Endothelial cell of umbilical vein (primary cell): Measurements from ENCODE around the gene MS4A8. TPM values are rescaled to one million over a fixed set of nuclear protein-coding genes. Genes with fewer than 3 reads are reported as not detected.

Source experiments
- BruUV-seq: library from RNA; stranded (reverse); fragments of 400-500 nt; replicated peaks from 2 replicates; lab custom pipeline; 2021; lab: Mats Ljungman, UMichigan
- CTCF ChIA-PET: fragments of 300-600, 350-600 bp; sonication (Branson Sonifier 250); formaldehyde crosslinking; loops from one replicate; lab custom pipeline; 2021; ENCODE audit warnings: antibody characterized with exemption, inconsistent platforms; lab: Charles Lee
- POLR2A ChIA-PET: fragments of 300-600, 350-600 bp; sonication (Branson Sonifier 250); formaldehyde crosslinking; loops from one replicate; lab custom pipeline; 2021; ENCODE audit warnings: antibody characterized with exemption, inconsistent platforms; lab: Charles Lee
- DNase-seq: peaks from one replicate; pipeline ENCODE4 v3.0.0-alpha.2; 2011; ENCODE audit warnings: low read depth, low spot score
- FAIRE-seq: peaks from 2 replicates; lab custom pipeline; 2011; peaks lifted over from hg19 to GRCh38; lab: Jason Lieb, UNC
- H2AFZ ChIP-seq: 2 replicates; pipeline ENCODE4 v1.6.0; 2012; ENCODE audit warnings: low read depth, low read length, control low read depth, inconsistent platforms
- H3K27ac ChIP-seq: 2 replicates; pipeline ENCODE4 v1.5.1; 2011; ENCODE audit warnings: low read depth, mild to moderate bottlenecking, control low read depth, low read length, moderate library complexity; ENCODE audit not compliant: insufficient read depth
- H3K27me3 ChIP-seq, 2 experiments: 2 replicates each; pipeline versions ENCODE4 v1.6.0 to v1.6.1; 2011; ENCODE audit warnings: low read length in 2 of 2, mixed read lengths in 1 of 2; ENCODE audit not compliant: control insufficient read depth in 2 of 2, insufficient read depth in 2 of 2
- H3K36me3 ChIP-seq, 2 experiments: 2 replicates in 1 of 2; 3 replicates in 1 of 2; pipeline ENCODE4 v1.5.1; 2011; ENCODE audit warnings: low read length in 2 of 2, mild to moderate bottlenecking in 1 of 2, moderate library complexity in 1 of 2; ENCODE audit not compliant: control insufficient read depth in 2 of 2, insufficient read depth in 2 of 2; ENCODE audit errors: extremely low read depth in 1 of 2
- H3K4me1 ChIP-seq: 3 replicates; pipeline ENCODE4 v1.5.1; 2011; ENCODE audit warnings: mild to moderate bottlenecking, low read length; ENCODE audit not compliant: control insufficient read depth, insufficient read depth; ENCODE audit errors: extremely low read depth
- H3K4me2 ChIP-seq: 2 replicates; pipeline ENCODE4 v1.6.1; 2011; ENCODE audit warnings: low read length, control low read depth, mixed read lengths; ENCODE audit not compliant: insufficient read depth
- H3K4me3 ChIP-seq, 3 experiments: fragments of 200-600 bp in 1 of 3; sonication (generic), shearing (Covaris generic) in 1 of 3; replicated peaks in 1 of 3; 2 replicates each; pipeline ENCODE4 v1.5.1; 2011 to 2016; ENCODE audit warnings: control low read depth in 3 of 3, low read length in 3 of 3, mild to moderate bottlenecking in 2 of 3, inconsistent platforms in 1 of 3, low read depth in 1 of 3, moderate library complexity in 1 of 3; ENCODE audit not compliant: insufficient read depth in 1 of 3
- H3K79me2 ChIP-seq: 2 replicates; pipeline ENCODE4 v1.6.0; 2012; ENCODE audit warnings: low read length, inconsistent platforms; ENCODE audit not compliant: control insufficient read depth, insufficient read depth
- H3K9ac ChIP-seq: replicated peaks from 2 replicates; pipeline ENCODE3; 2011; ENCODE audit warnings: low read length, control low read depth; ENCODE audit not compliant: insufficient read depth; ENCODE audit errors: extremely low read depth
- H3K9me1 ChIP-seq: replicated peaks from 3 replicates; pipeline ENCODE4 v1.6.0; 2011; ENCODE audit warnings: mild to moderate bottlenecking, low read length; ENCODE audit not compliant: control insufficient read depth, insufficient read depth; ENCODE audit errors: extremely low read depth
- H3K9me3 ChIP-seq: replicated peaks from 2 replicates; pipeline ENCODE4 v1.5.1; 2012; ENCODE audit warnings: low read length, inconsistent platforms; ENCODE audit not compliant: control insufficient read depth, insufficient read depth
- H4K20me1 ChIP-seq: replicated peaks from 2 replicates; pipeline ENCODE3; 2011; ENCODE audit warnings: mild to moderate bottlenecking, low read length; ENCODE audit not compliant: control insufficient read depth, insufficient read depth; ENCODE audit errors: extremely low read depth
- EZH2 ChIP-seq: IDR thresholded peaks from 2 replicates; pipeline ENCODE4 v1.6.1; 2012; ENCODE audit warnings: borderline replicate concordance, low read depth, mild to moderate bottlenecking, moderate library complexity, low read length, inconsistent platforms; ENCODE audit not compliant: severe bottlenecking
- FOS ChIP-seq: IDR thresholded peaks from 2 replicates; pipeline ENCODE4 v1.6.1; 2011; ENCODE audit warnings: mild to moderate bottlenecking, low read length, moderate library complexity, borderline replicate concordance; ENCODE audit not compliant: insufficient read depth
- GATA2 ChIP-seq: IDR thresholded peaks from 2 replicates; pipeline ENCODE4 v1.7.0; 2011; ENCODE audit warnings: low read depth, mild to moderate bottlenecking, moderate library complexity, mixed read lengths, low read length; ENCODE audit not compliant: insufficient read length, insufficient read depth
- JUN ChIP-seq: IDR thresholded peaks from 2 replicates; pipeline ENCODE4 v1.6.1; 2011; ENCODE audit warnings: borderline replicate concordance, low read depth; ENCODE audit not compliant: insufficient read length, insufficient read depth
- MYC ChIP-seq: IDR thresholded peaks from one replicate; pipeline ENCODE4 v1.6.1; 2011; ENCODE audit warnings: mild to moderate bottlenecking, low read depth, low read length
- POLR2A ChIP-seq: IDR thresholded peaks from 2 replicates; pipeline ENCODE4 v1.6.1; 2012; ENCODE audit warnings: low read depth, mild to moderate bottlenecking, control low read depth, low read length
- POLR2AphosphoS5 ChIP-seq: IDR thresholded peaks from 2 replicates; pipeline ENCODE4 v1.6.1; 2012; ENCODE audit warnings: low read depth, mild to moderate bottlenecking, control low read depth, low read length, moderate library complexity; ENCODE audit not compliant: insufficient read depth
- dilution Hi-C: fragments of 300-500 bp; cut with MboI; formaldehyde crosslinking; loops from one replicate; pipeline ENCODE4 v1.15.0; 2019; ENCODE audit warnings: low sequenced_read_pairs; ENCODE audit not compliant: extremely low pct_ligation_motif_present
- intact Hi-C: fragments of 100-400 bp; cut with micrococcal nuclease; formaldehyde crosslinking; loops from one replicate; pipeline ENCODE4 v1.10.0; 2022
- polyA plus RNA-seq, 4 experiments: library from polyadenylated mRNA; depleted of rRNA in 3 of 4; stranded (reverse) in 3 of 4; unstranded in 1 of 4; fragments of >200 nt; gene quantifications; 2 replicates each; pipeline versions ENCODE4 v1.2.1 to v1.2.3, GENCODE V29; 2011 to 2012; ENCODE audit warnings: missing spikeins in 1 of 4
- total RNA-seq: library from RNA; stranded (reverse); gene quantifications from 2 replicates; pipeline ENCODE4 v1.2.3, GENCODE V29; 2021
- TF ChIP-seq, protein P1 (sequence below), 2 donors: IDR thresholded peaks; 1 replicate in 1 of 2; 2 replicates in 1 of 2; pipeline ENCODE4 v1.5.1; 2011; ENCODE audit warnings: low read length in 2 of 2, mild to moderate bottlenecking in 2 of 2, moderate library complexity in 2 of 2, control low read depth in 1 of 2, inconsistent platforms in 1 of 2, low read depth in 1 of 2; ENCODE audit not compliant: insufficient read depth in 1 of 2; ENCODE audit errors: extremely low read depth in 1 of 2
- TF ChIP-seq, protein P2 (sequence below): IDR thresholded peaks from 2 replicates; pipeline ENCODE4 v1.6.1; 2011; ENCODE audit not compliant: insufficient read depth, insufficient read length

The MS4A8 gene
- total and polyA plus RNA-seq, 2 donors (not counting 3 experiments of a cell fraction or from before 2014, with no cell fraction given) = not detected

DNA sequence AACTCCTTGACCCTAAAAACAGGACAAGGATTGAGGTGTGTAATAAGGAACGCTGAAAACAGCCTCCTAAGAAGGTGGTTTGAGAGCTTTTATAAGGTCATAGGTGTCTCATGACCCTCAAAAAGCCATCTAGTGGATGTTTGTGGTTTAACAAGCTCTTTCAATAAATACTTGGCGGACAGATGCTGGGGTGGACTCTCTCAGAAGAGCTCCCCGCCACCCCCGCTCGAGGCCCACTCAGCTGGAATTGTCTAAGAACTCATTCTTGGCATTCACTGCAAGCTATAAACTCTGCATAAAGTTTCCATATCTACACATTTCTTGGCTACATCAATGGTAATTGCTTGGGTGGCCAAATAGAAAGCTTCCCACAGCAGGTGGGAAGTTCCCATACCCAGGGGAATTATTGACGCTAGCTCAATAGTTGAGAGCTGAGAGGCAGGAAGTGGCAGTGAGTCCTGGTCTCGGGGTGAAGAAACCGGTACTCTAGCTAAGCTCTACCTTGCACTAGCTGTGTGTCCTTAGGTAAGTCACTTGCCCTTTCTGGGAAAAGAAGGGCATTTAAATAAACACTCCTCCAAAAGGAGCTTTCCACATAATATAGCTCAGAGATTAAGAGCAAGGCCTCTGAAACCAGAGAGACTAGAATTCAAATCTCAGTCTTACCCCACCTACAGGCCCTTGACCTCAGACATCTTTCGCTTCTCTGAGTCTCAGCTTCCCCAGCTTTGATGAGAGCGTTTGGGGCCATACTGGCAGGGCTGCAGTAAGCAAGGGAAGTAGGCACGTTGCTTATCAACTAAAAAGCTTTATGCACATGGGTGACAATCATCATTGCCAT is 63.7 kb downstream of the MS4A8 start:
- Histone ChIP-seq H4K20me1 (no peaks in the 10 kb centered on the region), H3K9ac (no peak overlapping the region), H3K27ac (no peak overlapping the region), H3K4me2 (no peak overlapping the region), H3K9me1 (no peaks in the 10 kb centered on the region), H3K4me3 (no peak overlapping the region), H3K27me3 (peaks cover 12 to 24% of the 10 kb centered on the region in 2 experiments), H3K36me3 (no peaks in the 10 kb centered on the region), H2AFZ (no peak overlapping the region), H3K79me2 (no peaks in the 10 kb centered on the region), H3K9me3 (no peaks in the 10 kb centered on the region), H3K4me1 (no peaks in the 10 kb centered on the region)
- intact Hi-C loops (loop anchor here (2.0 to 5.0 kb wide), 2 partner anchors 62 to 496 kb away; no protein-coding TSS in a partner anchor), dilution Hi-C loops (no loop called here)
- DNase-seq = no peak
- no peak for FAIRE-seq
- TF ChIP-seq, protein P1, sequence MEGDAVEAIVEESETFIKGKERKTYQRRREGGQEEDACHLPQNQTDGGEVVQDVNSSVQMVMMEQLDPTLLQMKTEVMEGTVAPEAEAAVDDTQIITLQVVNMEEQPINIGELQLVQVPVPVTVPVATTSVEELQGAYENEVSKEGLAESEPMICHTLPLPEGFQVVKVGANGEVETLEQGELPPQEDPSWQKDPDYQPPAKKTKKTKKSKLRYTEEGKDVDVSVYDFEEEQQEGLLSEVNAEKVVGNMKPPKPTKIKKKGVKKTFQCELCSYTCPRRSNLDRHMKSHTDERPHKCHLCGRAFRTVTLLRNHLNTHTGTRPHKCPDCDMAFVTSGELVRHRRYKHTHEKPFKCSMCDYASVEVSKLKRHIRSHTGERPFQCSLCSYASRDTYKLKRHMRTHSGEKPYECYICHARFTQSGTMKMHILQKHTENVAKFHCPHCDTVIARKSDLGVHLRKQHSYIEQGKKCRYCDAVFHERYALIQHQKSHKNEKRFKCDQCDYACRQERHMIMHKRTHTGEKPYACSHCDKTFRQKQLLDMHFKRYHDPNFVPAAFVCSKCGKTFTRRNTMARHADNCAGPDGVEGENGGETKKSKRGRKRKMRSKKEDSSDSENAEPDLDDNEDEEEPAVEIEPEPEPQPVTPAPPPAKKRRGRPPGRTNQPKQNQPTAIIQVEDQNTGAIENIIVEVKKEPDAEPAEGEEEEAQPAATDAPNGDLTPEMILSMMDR (IDR thresholded peaks at IDR 0.05; ENCODE audit: extremely low read depth in 1 of 2, insufficient read depth in 1 of 2, low read depth in 1 of 2, low read length in 2 of 2) = peak; percentile 6 to 17
- no peak for TF ChIP-seq POLR2A
- ChIA-PET CTCF (interaction anchor here (0.8 to 2.5 kb wide), 23 partner anchors 9 to 933 kb away, joined by 3 to 11 read pairs (median 4); partner anchors contain the start of gene PTGDR2), POLR2A (no interaction called here)
- BruUV-seq = no TSS peak

DNA sequence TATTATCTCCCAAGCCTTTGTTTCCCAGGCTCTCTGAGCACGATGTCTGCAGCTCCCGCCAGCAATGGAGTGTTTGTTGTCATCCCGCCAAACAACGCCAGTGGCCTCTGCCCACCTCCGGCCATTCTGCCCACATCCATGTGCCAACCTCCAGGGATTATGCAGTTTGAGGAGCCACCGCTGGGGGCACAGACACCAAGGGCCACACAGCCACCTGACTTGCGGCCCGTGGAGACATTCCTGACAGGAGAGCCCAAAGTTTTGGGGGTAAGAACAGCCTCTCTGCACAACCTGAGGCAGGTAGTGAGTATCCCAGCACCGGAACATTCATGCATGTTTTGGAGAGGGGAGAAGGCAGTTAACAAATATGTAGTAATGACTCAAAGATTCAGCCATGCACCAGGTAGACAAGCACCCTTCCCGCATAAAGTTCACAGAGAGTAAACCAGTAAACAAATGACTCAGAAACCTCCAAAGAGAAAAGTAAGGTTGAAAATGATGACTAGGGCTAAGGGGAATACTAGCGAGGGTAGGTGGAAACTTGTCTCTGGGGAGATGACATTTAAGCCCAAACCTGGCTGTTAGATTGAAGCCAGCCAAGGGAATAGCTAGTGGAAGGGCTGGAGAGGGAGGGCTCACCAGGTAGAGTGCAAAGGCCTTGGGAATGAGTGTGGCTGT is 64.4 kb downstream of the MS4A8 start:
- H3K27me3 ChIP-seq = peaks cover 12 to 22% of the 10 kb centered on the region in 2 experiments
- no peak overlapping the region for H3K9ac ChIP-seq
- ChIA-PET CTCF (interaction anchor here (0.9 to 2.5 kb wide), 13 partner anchors 8 to 498 kb away, joined by 3 to 11 read pairs (median 5); no protein-coding TSS in a partner anchor), POLR2A (no interaction called here)
- no peak for TF ChIP-seq POLR2AphosphoS5
- TF ChIP-seq GATA2 = no peak
- TF ChIP-seq, protein P1 (IDR thresholded peaks at IDR 0.05; ENCODE audit: extremely low read depth in 1 of 2, insufficient read depth in 1 of 2, low read depth in 1 of 2, low read length in 2 of 2) = no peak
- no peak for TF ChIP-seq POLR2A
- TF ChIP-seq JUN = no peak
- TF ChIP-seq FOS = no peak
- no peak for TF ChIP-seq MYC
- TF ChIP-seq, protein P2, sequence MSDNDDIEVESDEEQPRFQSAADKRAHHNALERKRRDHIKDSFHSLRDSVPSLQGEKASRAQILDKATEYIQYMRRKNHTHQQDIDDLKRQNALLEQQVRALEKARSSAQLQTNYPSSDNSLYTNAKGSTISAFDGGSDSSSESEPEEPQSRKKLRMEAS = no peak
- no peak for TF ChIP-seq EZH2
- DNase-seq (no peak), FAIRE-seq (no peak)
- H3K4me3 ChIP-seq = no peak overlapping the region
- no peaks in the 10 kb centered on the region for H3K9me3 ChIP-seq
- H3K4me2 ChIP-seq = no peak overlapping the region
- H3K4me1 ChIP-seq = no peaks in the 10 kb centered on the region
- intact Hi-C loops (loop anchor here (2.0 to 5.0 kb wide), 2 partner anchors 63 to 497 kb away; no protein-coding TSS in a partner anchor), dilution Hi-C loops (no loop called here)
- H3K79me2 ChIP-seq = no peaks in the 10 kb centered on the region
- H3K36me3 ChIP-seq = no peaks in the 10 kb centered on the region
- BruUV-seq = no TSS peak
- H3K27ac ChIP-seq = no peak overlapping the region
- H2AFZ ChIP-seq = no peak overlapping the region
- no peaks in the 10 kb centered on the region for H4K20me1 ChIP-seq
- H3K9me1 ChIP-seq = no peaks in the 10 kb centered on the region
